HG03103 (cell line): ENCODE results near the gene PGM2L1.

Source experiments
- ATAC-seq: cut with Tn5 transposase; IDR thresholded peaks from one replicate; pipeline ENCODE4 v1.9.1; 2021; ENCODE audit warnings: low read depth; ENCODE audit not compliant: unreplicated experiment

PGM2L1 gene

GRCh38 chr11:74310857-74311256, 87.4 kb downstream of the PGM2L1 start:
- no peak for ATAC-seq

- ATAC-seq: no peak
These were observed 90.8 kb downstream of the PGM2L1 start for GRCh38 chr11:74307434-74307833.

- ATAC-seq: no peak
These were observed 91.6 kb downstream of the PGM2L1 start for GRCh38 chr11:74306435-74307175.

GRCh38 chr11:74299015-74299414, 99.2 kb downstream of the PGM2L1 start:
- no peak for ATAC-seq

- no peak for ATAC-seq
These were observed 100.7 kb downstream of the PGM2L1 start for GRCh38 chr11:74297484-74297883.

GRCh38 chr11:74288911-74289310, 109.3 kb downstream of the PGM2L1 start:
- no peak for ATAC-seq

GRCh38 chr11:74288161-74288560, 110.1 kb downstream of the PGM2L1 start:
- ATAC-seq: no peak

- no peak for ATAC-seq
These were observed 113.8 kb downstream of the PGM2L1 start for GRCh38 chr11:74284466-74284865.

GRCh38 chr11:74283580-74284180, 114.6 kb downstream of the PGM2L1 start:
- no peak for ATAC-seq

- no peak for ATAC-seq
These were observed 115.3 kb downstream of the PGM2L1 start for GRCh38 chr11:74282914-74283371.

- no peak for ATAC-seq
These were observed 115.8 kb downstream of the PGM2L1 start for GRCh38 chr11:74282421-74282820.

GRCh38 chr11:74280494-74280893, 117.7 kb downstream of the PGM2L1 start:
- no peak for ATAC-seq
